ENCODE data around the gene ADH1B. TPM values are rescaled to one million over a fixed set of nuclear protein-coding genes. Genes with fewer than 3 reads are reported as not detected.
"Not testable (repeated sequence)": the region's sequence is repeated elsewhere in the genome, so short reads cannot be mapped to it uniquely, and the experiment has no call there.

The ADH1B gene
- polyA plus RNA-seq, 1 donor from 2014 or later: not detected

DNA sequence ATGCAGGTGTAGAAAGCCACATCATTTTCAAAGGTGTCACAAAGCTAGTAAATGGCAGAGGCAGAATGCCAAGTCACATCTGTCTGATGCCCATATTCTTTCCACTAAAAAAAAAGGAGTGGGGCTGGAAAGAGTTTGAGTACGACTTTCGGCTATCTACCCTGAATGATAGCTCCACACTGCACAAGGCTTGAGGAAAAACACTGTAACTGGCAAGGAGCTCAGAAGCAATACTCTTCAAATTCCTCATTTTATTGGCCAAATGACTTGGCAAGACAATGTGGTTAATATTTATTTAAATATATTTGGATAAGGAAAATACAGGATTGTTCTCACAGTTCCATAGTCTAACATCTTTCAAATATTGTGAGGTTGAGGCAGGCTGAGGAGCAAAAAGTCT, 36.7 kb upstream of the ADH1B start:
- H3K9me2 ChIP-seq (ENCODE audit: insufficient read depth, low read length): no peaks in the 10 kb centered on the region
- no peak overlapping the region for H3K4me3 ChIP-seq (ENCODE audit: low read length)
- H3K9me3 ChIP-seq (ENCODE audit: low read length): no peaks in the 10 kb centered on the region
- H3K27ac ChIP-seq (ENCODE audit: low read length): no peak overlapping the region
- H4K20me1 ChIP-seq (ENCODE audit: insufficient read depth): no peaks in the 10 kb centered on the region
- no peak for TF ChIP-seq EZH2 (IDR thresholded peaks at IDR 0.05; ENCODE audit: borderline replicate concordance, insufficient read depth, low read length, poor library complexity, severe bottlenecking)
- no peak for TF ChIP-seq CTCF (IDR thresholded peaks at IDR 0.05; ENCODE audit: poor library complexity, severe bottlenecking)
- TF ChIP-seq TAF1 (IDR thresholded peaks at IDR 0.05; ENCODE audit: low read depth): no peak
- TF ChIP-seq SMC3 (conservative IDR thresholded peaks at IDR 0.05; ENCODE audit: poor library complexity): no peak
- TF ChIP-seq EP300 (conservative IDR thresholded peaks at IDR 0.05; ENCODE audit: poor library complexity, severe bottlenecking): no peak
- TF ChIP-seq RAD21 (conservative IDR thresholded peaks at IDR 0.05): no peak
- no peak for TF ChIP-seq MXI1 (conservative IDR thresholded peaks at IDR 0.05; ENCODE audit: poor library complexity, severe bottlenecking)
- TF ChIP-seq, protein P1, sequence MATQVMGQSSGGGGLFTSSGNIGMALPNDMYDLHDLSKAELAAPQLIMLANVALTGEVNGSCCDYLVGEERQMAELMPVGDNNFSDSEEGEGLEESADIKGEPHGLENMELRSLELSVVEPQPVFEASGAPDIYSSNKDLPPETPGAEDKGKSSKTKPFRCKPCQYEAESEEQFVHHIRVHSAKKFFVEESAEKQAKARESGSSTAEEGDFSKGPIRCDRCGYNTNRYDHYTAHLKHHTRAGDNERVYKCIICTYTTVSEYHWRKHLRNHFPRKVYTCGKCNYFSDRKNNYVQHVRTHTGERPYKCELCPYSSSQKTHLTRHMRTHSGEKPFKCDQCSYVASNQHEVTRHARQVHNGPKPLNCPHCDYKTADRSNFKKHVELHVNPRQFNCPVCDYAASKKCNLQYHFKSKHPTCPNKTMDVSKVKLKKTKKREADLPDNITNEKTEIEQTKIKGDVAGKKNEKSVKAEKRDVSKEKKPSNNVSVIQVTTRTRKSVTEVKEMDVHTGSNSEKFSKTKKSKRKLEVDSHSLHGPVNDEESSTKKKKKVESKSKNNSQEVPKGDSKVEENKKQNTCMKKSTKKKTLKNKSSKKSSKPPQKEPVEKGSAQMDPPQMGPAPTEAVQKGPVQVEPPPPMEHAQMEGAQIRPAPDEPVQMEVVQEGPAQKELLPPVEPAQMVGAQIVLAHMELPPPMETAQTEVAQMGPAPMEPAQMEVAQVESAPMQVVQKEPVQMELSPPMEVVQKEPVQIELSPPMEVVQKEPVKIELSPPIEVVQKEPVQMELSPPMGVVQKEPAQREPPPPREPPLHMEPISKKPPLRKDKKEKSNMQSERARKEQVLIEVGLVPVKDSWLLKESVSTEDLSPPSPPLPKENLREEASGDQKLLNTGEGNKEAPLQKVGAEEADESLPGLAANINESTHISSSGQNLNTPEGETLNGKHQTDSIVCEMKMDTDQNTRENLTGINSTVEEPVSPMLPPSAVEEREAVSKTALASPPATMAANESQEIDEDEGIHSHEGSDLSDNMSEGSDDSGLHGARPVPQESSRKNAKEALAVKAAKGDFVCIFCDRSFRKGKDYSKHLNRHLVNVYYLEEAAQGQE (IDR thresholded peaks at IDR 0.05; ENCODE audit: borderline replicate concordance): no peak
- no peak for TF ChIP-seq POLR2AphosphoS5 (IDR thresholded peaks at IDR 0.05)
- no peak overlapping the region for H3K9ac ChIP-seq (ENCODE audit: low read length)
- no peaks in the 10 kb centered on the region for H3F3A ChIP-seq (ENCODE audit: insufficient read depth, low read length, poor library complexity, severe bottlenecking)
- H3K79me2 ChIP-seq (replicated peaks; ENCODE audit: insufficient read depth, low read length): no peaks in the 10 kb centered on the region
- H3K36me3 ChIP-seq (ENCODE audit: insufficient read depth, low read length): no peaks in the 10 kb centered on the region
- H2AFZ ChIP-seq (ENCODE audit: low read depth, low read length): no peak overlapping the region
- H3K27me3 ChIP-seq (ENCODE audit: insufficient read depth, low read depth, low read length): no peaks in the 10 kb centered on the region
- no peak overlapping the region for H3K4me2 ChIP-seq (ENCODE audit: low read length)

DNA sequence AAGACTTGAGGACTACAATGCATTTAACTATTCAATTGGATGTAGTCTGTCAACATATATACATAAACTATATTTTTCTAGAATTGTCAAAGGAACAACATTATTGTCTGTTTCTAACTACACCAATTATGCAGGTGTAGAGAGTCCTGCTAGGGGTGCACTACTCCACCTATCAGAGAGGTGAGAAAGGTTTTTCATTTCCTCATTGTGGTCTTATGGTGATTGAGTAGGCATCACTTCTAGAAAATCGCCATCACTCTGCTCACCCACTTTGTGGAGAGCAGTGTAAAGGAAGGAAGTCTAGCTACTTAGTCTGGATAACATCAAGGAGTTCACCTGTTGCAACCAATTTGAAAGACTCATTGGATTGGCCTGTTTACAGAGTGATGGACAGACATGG, 35.8 kb upstream of the ADH1B start:
- H3K79me2 ChIP-seq (replicated peaks; ENCODE audit: insufficient read depth, low read length): no peaks in the 10 kb centered on the region
- H3K9me2 ChIP-seq (ENCODE audit: insufficient read depth, low read length): no peaks in the 10 kb centered on the region
- TF ChIP-seq CTCF (IDR thresholded peaks at IDR 0.05; ENCODE audit: poor library complexity, severe bottlenecking) (no peak), EZH2 (IDR thresholded peaks at IDR 0.05; ENCODE audit: borderline replicate concordance, insufficient read depth, low read length, poor library complexity, severe bottlenecking) (no peak), SMC3 (conservative IDR thresholded peaks at IDR 0.05; ENCODE audit: poor library complexity) (no peak), TAF1 (IDR thresholded peaks at IDR 0.05; ENCODE audit: low read depth) (no peak), RAD21 (conservative IDR thresholded peaks at IDR 0.05) (no peak), EP300 (conservative IDR thresholded peaks at IDR 0.05; ENCODE audit: poor library complexity, severe bottlenecking) (no peak), POLR2AphosphoS5 (IDR thresholded peaks at IDR 0.05) (no peak)
- no peaks in the 10 kb centered on the region for H3K9me3 ChIP-seq (ENCODE audit: low read length)
- H4K20me1 ChIP-seq (ENCODE audit: insufficient read depth): no peaks in the 10 kb centered on the region
- H3K9ac ChIP-seq (ENCODE audit: low read length): no peak overlapping the region
- H3F3A ChIP-seq (ENCODE audit: insufficient read depth, low read length, poor library complexity, severe bottlenecking): no peaks in the 10 kb centered on the region
- H2AFZ ChIP-seq (ENCODE audit: low read depth, low read length): no peak overlapping the region
- H3K27ac ChIP-seq (ENCODE audit: low read length): no peak overlapping the region
- H3K27me3 ChIP-seq (ENCODE audit: insufficient read depth, low read depth, low read length): no peaks in the 10 kb centered on the region
- H3K4me2 ChIP-seq (ENCODE audit: low read length): no peak overlapping the region
- no peaks in the 10 kb centered on the region for H3K36me3 ChIP-seq (ENCODE audit: insufficient read depth, low read length)
- H3K4me3 ChIP-seq (ENCODE audit: low read length): no peak overlapping the region

GRCh38 chr4:99356149-99356548, 34.9 kb upstream of the ADH1B start:
- H3F3A ChIP-seq (ENCODE audit: insufficient read depth, low read length, poor library complexity, severe bottlenecking); H3K9ac ChIP-seq (ENCODE audit: low read length); H4K20me1 ChIP-seq (ENCODE audit: insufficient read depth); H3K27me3 ChIP-seq (ENCODE audit: insufficient read depth, low read depth, low read length); H2AFZ ChIP-seq (ENCODE audit: low read depth, low read length); H3K4me2 ChIP-seq (ENCODE audit: low read length); H3K4me3 ChIP-seq (ENCODE audit: low read length); H3K9me2 ChIP-seq (ENCODE audit: insufficient read depth, low read length); H3K36me3 ChIP-seq (ENCODE audit: insufficient read depth, low read length); H3K27ac ChIP-seq (ENCODE audit: low read length); H3K79me2 ChIP-seq (replicated peaks; ENCODE audit: insufficient read depth, low read length); H3K9me3 ChIP-seq (ENCODE audit: low read length): not testable (repeated sequence)
